Colonic mucosa (tissue), 4 donors: Measurements from ENCODE around the gene MEIS2. TPM values are rescaled to one million over a fixed set of nuclear protein-coding genes. Genes with fewer than 3 reads are reported as not detected.
"Not testable (repeated sequence)": the region's sequence is repeated elsewhere in the genome, so short reads cannot be mapped to it uniquely, and the experiment has no call there.

Experiments
- DNase-seq: peaks from one replicate; pipeline ENCODE4 v3.0.0-alpha.2; 2020
- H3K27ac ChIP-seq: fragments of 200-600 bp; one replicate; pipeline ENCODE4 v1.8.0; 2021
- H3K27me3 ChIP-seq: fragments of 200-600 bp; one replicate; pipeline ENCODE4 v1.8.0; 2021
- H3K36me3 ChIP-seq: fragments of 200-600 bp; one replicate; pipeline ENCODE4 v1.8.0; 2021
- H3K4me1 ChIP-seq: fragments of 200-600 bp; one replicate; pipeline ENCODE4 v1.8.0; 2021; ENCODE audit warnings: mild to moderate bottlenecking
- H3K4me3 ChIP-seq: fragments of 200-600 bp; one replicate; pipeline ENCODE4 v1.8.0; 2021
- H3K9ac ChIP-seq, 2 donors: one replicate each; pipeline ENCODE4 v1.7.0; 2013; ENCODE audit warnings: control low read depth in 2 of 2, low read depth in 2 of 2, low read length in 2 of 2
- H3K9me3 ChIP-seq: fragments of 200-600 bp; one replicate; pipeline ENCODE4 v1.8.0; 2021
- CTCF ChIP-seq: fragments of 200-600 bp; IDR thresholded peaks from one replicate; pipeline ENCODE4 v1.8.0; 2022; ENCODE audit warnings: antibody characterized with exemption, mild to moderate bottlenecking
- intact Hi-C: fragments of 100-400 bp; cut with DNase I; formaldehyde crosslinking; loops from one replicate; pipeline ENCODE4 v1.14.1; 2022
- total RNA-seq, 2 donors: library from RNA; stranded (reverse); fragmentation: NEBNext Ultra II Directional in 1 of 2; extraction: Animal tissue kit (Norgen Biotek cat#: 25700) in 1 of 2; gene quantifications; one replicate each; pipeline ENCODE4 v1.2.1, GENCODE V29; 2021
- donor health status: healthy.
- donor health status: DM: no; HTN: no; CAD: no.
- donor health status: DM: no; HTN: no; CAD: no.

MEIS2 gene
- total RNA-seq, 2 donors from 2014 or later = 1.7 to 7.6 TPM

- no peaks in the 10 kb centered on the region for H3K4me1 ChIP-seq
- no peak for DNase-seq
- no peak for TF ChIP-seq CTCF
- no peak overlapping the region for H3K9ac ChIP-seq
- H3K36me3 ChIP-seq = no peaks in the 10 kb centered on the region
- H3K4me3 ChIP-seq = no peak overlapping the region
- H3K27ac ChIP-seq = no peak overlapping the region
- intact Hi-C loops = no loop called here
- H3K27me3 ChIP-seq = no peaks in the 10 kb centered on the region
- no peaks in the 10 kb centered on the region for H3K9me3 ChIP-seq
Measured at GRCh38 chr15:36994790-36995189, 105.6 kb downstream of the MEIS2 start.

- no peak for TF ChIP-seq CTCF
- no peak overlapping the region for H3K9ac ChIP-seq
- H3K27me3 ChIP-seq = no peaks in the 10 kb centered on the region
- no peak for DNase-seq
- H3K4me3 ChIP-seq = no peak overlapping the region
- H3K27ac ChIP-seq = no peak overlapping the region
- intact Hi-C loops = no loop called here
- H3K9me3 ChIP-seq = no peaks in the 10 kb centered on the region
- H3K36me3 ChIP-seq = no peaks in the 10 kb centered on the region
- H3K4me1 ChIP-seq = no peaks in the 10 kb centered on the region
Measured at GRCh38 chr15:36992454-36992853, 107.9 kb downstream of the MEIS2 start.

- Histone ChIP-seq H3K36me3 (no peaks in the 10 kb centered on the region), H3K4me1 (no peaks in the 10 kb centered on the region), H3K9me3 (no peaks in the 10 kb centered on the region), H3K4me3 (no peak overlapping the region), H3K27ac (no peak overlapping the region), H3K27me3 (no peaks in the 10 kb centered on the region), H3K9ac (no peak overlapping the region)
- DNase-seq = no peak
- TF ChIP-seq CTCF = no peak
- intact Hi-C loops = no loop called here
Measured at GRCh38 chr15:36988947-36989346, 111.4 kb downstream of the MEIS2 start.

- TF ChIP-seq CTCF = no peak
- intact Hi-C loops = no loop called here
- Histone ChIP-seq H3K36me3 (no peaks in the 10 kb centered on the region), H3K9ac (no peak overlapping the region), H3K27ac (no peak overlapping the region), H3K9me3 (no peaks in the 10 kb centered on the region), H3K4me1 (no peaks in the 10 kb centered on the region), H3K27me3 (no peaks in the 10 kb centered on the region), H3K4me3 (no peak overlapping the region)
- no peak for DNase-seq
Measured at GRCh38 chr15:36982430-36982829, 117.9 kb downstream of the MEIS2 start.

GRCh38 chr15:36980281-36980680 lies 120.1 kb downstream of the MEIS2 start:
- H3K27ac ChIP-seq, H3K27me3 ChIP-seq, H3K9ac ChIP-seq, H3K36me3 ChIP-seq, H3K9me3 ChIP-seq, H3K4me3 ChIP-seq, DNase-seq, H3K4me1 ChIP-seq, intact Hi-C loops: not testable (repeated sequence)

- H3K9me3 ChIP-seq = no peaks in the 10 kb centered on the region
- no peaks in the 10 kb centered on the region for H3K36me3 ChIP-seq
- no peak overlapping the region for H3K4me3 ChIP-seq
- H3K27ac ChIP-seq = no peak overlapping the region
- no peak overlapping the region for H3K9ac ChIP-seq
- H3K4me1 ChIP-seq = no peaks in the 10 kb centered on the region
- intact Hi-C loops = no loop called here
- no peak for TF ChIP-seq CTCF
- H3K27me3 ChIP-seq = no peaks in the 10 kb centered on the region
- DNase-seq = no peak
Measured at GRCh38 chr15:36978625-36979024, 121.7 kb downstream of the MEIS2 start.
